Right kidney (tissue), 1 donor: ENCODE measurements around the gene RPS23.
A peak's percentile ranks its signal among the peaks of the same experiment; 100 is the strongest.
"Not testable (repeated sequence)": the region's sequence is repeated elsewhere in the genome, so short reads cannot be mapped to it uniquely, and the experiment has no call there.

Source experiments
- DNase-seq: peaks from one replicate; pipeline ENCODE4 v3.0.0-alpha.2; 2016

RPS23 gene

DNA sequence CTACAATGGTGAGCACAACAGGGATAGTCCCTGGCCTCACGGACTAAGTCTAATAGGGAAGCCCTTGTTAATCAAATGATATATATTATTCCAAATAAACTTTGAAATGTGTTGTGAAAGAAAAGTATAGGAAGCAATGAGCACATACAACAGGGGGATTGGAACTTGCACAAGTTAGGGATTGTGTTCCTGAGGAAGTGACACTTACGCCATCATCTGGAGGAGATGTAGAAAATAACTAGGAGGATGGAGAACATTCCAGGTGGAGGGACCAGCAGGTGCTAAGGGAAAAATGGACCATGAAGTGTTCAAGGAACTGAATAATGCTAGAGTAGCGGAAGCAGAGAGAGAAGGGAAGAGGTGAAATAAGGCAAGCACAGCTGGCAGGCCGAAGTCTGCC is 18.8 kb upstream of the RPS23 start:
- no peak for DNase-seq

DNA sequence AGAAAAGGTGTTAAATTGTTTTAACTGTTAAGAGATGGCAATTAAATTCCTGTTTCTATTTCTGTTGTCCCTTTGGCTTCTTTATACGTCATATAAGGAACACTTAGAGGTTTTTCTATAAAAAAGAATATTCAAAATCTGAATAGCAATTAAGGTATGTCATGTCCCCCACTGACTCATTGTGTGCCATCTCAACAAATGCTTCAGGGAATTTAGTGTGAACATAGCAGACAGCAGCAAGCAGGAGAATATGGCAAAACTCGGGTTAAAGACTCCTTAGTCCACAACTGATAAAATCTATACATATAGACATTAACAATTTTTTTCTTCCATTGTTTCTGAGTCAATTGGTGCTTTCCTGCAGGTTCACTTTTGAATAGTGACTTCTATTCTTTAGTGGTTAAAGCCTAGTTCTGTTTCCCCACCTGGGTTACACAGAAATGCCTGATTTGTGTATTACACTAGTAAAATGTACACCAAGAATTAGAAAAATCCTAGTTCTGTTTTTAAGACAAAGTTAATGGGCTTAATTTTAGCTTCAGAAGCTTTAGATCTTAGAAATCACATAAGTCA is 17.9 kb upstream of the RPS23 start:
- no peak for DNase-seq

DNA sequence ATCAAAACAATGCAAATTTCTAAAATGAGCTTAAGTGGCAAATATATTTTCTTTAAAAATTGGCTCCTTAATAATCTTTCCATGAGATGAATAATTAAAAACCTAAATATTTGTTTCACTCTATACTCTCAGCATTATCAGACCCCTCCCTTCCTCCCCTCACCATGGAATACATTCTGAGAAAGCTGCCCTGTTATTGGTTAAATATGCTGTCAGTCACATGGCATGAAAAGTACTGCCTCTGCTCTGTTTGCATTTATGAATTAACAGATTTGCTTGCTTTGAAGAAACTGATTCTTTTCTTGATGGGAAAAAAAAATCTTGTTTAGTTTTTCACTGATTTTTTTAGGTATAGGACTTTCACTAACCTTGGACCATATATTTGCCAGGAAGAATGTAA is 17.0 kb upstream of the RPS23 start:
- no peak for DNase-seq

DNA sequence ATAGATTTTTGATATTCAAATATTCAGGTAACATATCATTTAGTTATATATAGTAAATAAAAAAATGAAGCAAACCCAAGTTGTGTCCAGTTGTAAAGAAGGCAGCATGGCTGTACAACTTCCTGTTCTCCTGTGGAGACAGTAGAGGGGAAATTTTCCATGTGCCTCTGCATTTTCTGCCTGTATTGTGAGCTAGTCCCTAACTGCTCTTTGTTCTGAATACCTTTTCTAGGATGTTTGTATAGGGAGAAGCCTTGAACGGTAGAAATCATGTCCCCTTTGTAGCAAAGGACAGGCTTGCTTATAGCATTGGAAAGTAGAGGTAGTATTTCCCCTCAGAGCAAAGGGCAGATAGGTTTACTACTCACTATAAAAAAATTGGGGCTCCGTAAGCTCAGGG is 13.3 kb upstream of the RPS23 start:
- DNase-seq, result no peak

DNA sequence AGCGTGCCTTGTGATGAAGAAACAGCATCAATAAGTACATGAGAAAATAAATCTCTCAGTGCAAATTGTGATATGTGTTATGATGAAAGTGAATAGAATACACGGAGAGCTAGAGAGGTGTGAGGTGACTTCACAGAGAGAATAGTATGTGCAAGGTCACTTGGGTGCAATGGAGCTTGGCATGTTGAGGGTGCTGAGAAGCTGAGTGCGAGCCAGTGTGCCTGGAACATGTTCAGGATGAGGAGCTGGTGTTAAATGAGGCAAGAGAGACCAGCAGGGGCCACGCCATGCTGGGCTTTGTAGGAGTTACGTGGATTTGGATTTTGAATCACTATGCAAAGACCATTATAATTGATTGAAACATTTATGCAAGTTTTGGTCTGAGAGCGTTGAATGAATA is 12.8 kb upstream of the RPS23 start:
- no peak for DNase-seq

DNA sequence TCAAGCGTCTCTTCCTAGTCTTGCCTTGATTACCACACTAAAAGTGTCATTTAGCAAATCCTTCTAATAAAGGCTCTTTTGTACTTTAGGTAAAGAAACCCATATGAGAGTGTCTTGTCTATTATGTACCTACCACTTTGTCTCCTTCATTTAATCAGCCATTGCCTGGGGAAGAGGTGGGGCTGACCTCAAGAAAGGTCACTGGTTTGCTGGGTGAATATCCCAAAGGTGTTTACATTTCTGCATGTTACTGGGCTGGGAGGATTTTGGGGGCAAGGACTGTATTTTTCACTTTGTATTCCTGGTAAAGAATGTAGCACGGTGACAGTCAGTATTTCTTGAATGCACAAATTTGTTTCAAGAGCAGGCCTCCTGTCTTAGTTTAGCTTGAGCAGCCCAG is 11.9 kb upstream of the RPS23 start:
- DNase-seq, result no peak

DNA sequence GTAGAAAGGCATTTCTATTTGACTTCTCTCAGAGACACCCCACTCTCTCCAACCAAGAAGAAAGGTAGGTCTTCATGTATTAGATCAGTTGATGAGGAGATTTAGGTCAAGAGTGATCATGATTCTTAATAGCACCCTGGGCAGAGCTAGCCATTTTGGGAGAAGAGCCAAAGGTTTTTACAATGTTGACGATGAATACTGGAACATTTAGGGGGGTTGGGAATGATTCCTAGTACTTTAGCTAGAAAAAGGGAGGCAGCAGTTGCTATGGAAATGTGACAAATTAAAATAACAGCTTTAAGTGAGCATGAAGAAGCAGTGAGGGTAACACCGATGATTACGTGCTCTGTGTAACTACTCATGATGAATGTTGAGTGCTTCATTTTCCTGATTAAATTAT is 9.5 kb upstream of the RPS23 start:
- no peak for DNase-seq

DNA sequence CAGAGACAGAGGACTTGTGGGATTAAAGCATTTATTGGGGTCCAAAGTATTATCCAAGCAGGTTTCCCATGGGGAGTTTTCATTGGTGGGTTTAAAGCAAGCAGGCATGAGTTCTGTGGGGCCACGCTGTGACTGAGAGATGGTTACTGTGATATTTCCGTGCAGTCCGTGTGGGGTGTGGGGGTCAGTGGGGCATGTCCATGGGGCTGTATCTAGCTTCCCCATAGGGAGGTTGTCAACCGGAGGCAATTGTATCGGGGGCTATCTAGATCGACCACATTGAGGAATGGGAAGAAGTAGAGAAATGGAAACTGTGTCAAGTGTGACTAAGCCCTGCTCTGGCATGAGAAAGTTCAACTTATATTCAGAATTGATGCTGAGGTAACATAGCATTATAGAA is 7.1 kb upstream of the RPS23 start:
- no peak for DNase-seq

DNA sequence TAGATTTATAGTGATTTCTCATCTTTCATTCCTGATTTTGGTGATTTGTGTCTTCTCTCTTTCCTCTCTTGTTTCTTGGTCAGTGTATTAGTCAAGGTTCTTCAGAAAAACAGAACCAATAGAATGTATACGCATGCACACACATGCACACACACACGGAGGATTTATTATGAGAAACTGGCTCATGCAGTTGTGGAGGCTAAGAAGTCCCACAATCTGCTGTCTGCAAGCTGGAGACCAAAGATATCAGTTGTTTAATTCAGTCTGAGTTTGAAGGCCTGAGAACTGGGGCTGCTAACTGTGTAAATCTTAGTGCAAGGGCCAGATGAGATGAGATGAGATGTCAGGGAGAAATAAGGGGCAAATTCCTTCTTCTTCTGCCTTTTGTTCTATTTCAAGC is 5.7 kb upstream of the RPS23 start:
- no peak for DNase-seq

DNA sequence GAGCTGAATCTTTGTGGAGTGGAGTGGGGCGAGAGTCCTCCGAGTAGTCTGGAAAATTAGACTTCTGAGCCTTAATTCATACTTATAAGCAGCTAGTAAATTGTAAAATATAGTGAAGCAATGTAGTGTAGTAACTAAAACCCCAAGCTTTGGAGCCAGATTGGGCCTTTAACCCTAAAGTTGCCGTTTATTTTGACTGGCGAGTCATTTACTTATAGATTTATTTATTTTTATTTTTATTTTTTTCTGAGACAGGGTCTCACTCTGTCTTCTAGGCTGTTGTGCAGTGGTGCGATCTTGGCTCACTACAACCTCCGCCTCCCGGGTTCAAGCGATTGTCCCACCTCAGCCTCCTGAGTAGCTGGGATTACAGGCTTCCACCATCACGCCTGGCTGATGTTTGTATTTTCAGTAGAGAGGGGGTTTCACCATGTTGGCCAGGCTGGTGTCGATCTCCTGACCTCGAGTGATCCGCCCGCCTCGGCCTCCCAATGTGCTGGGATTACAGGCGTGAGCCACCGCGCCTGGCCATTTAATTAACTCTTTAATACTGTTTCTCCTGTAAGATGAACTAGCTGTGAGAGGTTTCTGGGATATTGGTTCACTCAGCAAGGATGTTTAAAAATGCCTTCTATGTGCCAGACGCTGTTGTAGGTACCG is 687 bp upstream of the RPS23 start:
- DNase-seq, result peak; percentile 12

DNA sequence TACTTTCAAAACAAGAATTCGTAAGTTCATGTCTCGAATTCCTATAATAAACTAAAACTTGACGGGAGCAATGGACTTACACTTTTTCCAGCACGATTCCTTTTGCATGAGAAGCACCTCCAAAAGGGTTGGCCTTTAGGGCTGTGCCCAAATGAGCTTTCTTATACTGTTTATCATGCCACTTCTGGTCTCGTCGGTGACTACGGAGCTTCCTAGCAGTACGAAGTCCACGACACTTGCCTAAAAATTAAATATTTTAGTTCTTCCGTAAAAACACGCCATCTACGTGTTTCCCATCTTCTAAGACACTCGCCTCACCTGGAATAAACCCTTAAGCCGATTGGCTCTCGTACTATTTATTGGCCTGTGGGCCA is 554 bp downstream of the RPS23 start:
- DNase-seq, result no peak

DNA sequence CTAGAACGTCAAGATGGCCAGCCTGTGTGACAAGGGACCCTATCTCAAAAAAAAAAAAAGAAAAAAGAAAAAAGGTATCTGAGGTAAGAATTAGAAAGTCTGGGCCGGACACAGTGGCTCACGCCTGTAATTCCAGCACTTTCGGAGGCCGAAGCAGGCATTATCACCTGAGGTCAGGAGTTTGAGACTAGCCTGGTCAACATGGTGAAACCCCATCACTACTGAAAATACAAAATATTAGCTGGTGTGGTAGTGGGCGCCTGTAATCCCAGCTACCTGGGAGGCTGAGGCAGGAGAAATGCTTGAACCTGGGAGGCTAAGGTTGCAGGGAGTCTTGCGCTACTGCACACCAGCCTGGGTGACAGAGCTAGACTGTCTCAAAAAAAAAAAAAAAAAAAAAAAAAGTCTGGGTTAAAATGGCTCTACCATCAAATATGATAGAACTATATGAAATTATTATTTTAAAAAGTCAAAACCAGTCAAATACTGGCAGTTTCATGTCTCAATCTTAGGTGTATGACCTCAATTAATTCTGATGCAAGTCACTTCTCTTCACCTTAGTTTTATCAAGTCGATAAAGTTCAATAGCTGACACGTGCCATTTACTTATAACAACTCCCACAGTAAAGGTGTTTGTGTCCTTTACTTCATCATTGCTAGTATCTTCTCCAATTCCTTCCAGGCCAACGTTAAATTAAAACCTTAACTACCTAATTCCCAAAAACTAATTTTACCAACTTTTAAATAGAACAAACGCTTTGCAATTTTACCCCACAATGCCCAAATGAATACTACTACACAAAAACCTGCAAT is 1.1 kb downstream of the RPS23 start:
- DNase-seq, result no peak

DNA sequence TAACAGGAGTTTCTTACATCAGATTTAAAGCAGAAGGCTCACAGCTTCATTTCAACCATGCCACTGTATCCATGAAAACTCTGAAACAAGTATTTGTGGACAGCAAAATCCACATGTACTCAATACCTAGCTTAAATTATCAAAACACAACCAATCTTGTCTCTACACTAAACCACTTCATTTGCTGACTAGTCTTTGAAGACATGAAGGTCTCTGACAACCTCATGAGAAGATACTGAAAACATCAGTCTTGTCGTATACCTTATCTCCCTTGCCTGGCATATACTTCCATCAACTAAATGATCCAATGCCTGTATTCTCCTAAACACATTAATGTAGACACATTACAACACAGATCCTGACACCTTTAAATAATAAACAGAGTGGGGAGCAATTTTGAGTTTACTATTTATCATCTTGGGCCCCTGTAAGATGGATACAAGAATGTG is 2.9 kb downstream of the RPS23 start:
- no peak for DNase-seq

DNA sequence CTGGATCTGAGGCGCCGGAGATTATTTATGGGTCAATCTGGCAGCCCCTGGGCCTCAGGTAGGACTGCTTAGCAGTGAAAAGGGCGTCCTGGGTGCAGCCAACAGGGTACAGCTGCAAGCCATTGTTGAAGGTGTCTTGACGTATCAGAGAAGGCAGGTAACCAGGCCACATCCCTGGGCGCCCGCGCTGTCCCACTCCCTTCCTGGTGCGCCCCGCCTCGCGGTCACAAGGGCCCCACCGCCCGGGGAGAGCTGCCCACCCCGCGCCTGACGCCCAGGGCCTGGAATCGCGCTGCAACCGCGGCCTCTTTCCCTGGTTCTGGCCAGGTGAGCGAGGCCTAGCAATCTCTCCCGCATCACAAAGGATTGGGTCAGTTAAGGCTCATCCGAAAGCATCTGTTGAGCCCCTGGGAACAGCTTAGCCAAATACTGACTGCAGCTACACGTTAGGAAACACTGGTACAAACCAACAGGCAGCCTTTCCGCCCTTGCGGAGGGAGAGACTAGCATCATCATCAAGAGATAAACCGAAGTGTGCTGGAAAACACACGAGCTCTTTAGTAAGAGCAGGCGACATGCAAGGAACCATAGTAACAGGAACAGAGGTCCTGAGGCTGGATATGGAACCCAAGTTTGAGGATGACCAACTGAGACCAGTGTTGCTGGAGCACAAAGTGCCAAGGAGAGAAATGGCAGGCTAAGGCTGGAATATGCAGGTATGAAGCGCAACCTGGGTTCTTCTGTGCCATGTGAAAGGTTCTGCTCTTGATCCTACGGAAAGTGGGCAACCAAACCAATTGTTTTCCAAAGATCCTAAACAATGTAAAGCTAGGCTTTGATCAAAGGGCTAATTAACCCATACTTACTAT is 3.6 kb downstream of the RPS23 start:
- DNase-seq, result peak; percentile 10

DNA sequence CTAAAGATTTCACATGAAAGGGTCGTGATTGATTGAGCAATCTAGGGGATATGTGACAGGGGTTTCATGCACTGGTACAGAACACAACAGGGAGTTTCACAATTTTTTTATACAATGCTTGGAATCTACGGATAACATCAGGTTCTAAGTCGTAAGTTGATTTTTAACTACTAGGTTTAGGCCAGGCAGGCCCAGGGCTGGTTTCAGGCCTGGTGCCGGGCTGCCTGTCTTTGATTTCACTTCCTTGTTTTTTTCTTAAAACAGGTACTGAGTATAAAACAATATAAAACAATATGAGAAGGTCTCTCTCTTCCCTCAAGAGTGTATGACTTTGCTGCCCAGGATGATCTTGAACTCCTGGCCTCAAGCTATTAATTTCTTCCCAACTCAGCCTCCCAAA is 4.7 kb downstream of the RPS23 start:
- not testable (repeated sequence) for DNase-seq

DNA sequence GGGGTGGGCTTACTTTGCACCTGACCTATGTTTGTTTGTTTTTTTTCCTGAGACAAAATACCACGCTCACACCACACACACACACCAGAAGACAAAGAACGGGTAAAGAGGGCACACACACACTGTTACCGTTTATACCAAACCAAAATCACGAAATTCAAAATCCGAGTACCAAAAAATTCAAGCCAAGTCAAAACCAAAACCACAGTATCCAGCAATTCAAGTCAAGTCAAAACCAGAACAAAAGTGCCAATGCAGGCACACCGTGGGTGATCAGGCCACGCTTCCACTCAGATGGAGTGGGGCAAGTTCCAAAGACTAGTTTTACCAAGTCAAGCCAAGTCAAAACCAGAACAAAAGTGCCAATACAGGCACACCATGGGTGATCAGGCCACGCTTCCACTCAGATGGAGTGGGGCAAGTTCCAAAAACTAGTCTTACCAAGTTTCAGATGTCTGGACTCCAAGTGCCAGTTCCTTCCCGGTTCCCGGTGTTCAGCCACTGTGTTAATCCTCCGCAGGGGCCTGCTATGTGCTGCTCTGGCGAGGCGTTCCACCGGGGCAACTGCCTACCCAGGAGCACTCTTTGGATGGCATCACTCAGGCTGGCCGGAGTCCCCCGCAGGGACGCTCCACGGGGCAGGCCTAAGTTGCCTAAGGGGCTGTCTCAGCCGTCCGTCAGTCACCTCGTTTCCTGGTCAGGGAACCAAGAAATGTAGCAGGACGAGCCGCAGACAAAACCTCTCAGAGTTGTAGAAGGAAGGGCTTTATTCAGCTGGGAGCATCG is 5.4 kb downstream of the RPS23 start:
- DNase-seq, result not testable (repeated sequence)

DNA sequence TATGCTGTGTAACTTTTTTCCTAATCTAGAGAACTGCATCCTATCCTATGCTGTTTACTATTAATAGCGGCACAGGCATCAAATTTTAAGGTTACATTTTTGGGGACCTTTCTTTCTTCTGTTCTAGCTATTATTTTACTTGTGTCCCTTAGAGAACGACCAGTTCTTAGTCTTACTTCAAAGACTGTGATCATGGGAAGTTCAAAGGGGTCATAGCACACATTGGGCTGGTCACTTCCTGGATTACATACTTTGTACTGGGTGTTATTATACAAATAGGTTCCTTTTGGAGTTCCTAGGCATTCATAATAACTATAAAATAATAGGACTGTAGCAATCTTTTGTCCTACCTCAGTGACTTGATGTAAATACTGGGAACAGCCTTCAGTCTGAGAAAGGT is 8.8 kb downstream of the RPS23 start:
- not testable (repeated sequence) for DNase-seq

DNA sequence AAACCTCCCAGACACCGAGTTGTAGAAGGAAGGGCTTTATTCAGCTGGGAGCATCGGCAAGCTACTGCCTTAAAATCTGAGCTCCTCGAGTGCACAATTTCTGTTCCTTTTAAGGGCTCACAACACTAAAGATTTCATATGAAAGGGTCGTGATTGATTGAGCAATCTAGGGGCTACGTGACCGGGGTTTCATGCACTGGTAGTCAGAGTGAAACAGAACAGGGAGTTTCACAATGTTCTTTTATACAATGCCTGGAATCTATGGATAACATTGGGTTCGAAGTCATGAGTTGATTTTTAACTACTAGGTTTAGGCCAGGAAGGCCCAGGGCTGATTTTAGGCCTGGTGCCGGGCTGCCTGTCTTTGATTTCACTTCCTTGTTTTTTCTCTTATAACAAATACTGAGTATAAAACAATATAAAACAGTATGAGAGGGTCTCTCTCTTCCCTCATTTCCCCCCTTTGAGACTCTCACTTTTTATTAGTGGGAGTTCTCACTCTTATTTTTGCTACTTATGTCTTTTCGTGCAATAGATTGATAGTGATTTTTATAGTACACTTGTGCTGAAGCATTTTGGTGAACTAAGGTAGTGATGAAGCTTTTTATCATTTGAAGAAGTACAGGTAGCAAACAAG is 10.7 kb downstream of the RPS23 start:
- DNase-seq, result not testable (repeated sequence)

DNA sequence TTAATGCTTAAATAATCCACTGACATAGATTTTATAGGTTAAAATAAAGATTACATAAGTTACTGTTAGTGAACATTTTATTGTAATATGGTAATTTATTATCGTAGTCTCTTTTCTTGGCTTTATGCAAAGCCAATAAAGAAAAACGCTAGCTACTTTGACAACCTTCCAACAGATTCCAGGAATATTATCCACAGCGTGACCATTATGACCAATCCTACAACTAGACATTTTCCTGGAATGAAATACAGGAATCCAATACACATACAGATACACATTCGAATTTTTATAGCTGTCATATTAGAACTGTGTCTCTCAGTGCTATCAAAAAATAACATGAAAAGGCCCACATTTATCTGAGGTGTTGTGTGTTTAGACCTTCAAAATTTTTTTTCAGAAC is 13.1 kb downstream of the RPS23 start:
- no peak for DNase-seq

DNA sequence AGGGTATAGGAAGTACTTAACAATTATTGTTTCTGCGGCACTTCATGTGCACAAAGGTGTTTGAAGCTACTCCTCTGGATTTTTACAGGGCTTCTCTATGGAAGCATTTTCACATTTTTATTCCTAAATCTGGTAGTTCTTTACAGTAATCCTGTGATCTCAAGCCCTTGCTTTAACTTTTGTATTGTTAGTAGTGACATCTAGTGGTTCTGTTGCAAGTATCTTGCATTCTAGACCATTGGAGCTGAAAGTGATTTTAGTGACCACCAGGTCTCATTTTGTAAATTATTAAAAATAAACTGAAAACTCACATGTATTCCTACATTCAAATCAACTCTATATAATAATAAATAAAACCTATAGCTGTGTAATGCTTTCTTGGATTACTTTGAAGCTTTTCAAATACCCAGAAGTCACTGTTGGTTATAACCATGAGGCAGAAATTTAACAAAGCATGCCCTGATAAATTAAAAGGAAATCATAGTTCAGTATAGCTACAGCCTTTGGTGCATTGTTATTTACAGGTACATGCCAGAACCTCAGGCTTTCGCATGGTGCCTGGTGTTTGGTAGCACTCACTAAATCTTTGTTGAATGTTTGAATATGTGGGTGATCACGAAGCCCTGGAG is 18.9 kb downstream of the RPS23 start:
- DNase-seq, result peak; percentile 7

DNA sequence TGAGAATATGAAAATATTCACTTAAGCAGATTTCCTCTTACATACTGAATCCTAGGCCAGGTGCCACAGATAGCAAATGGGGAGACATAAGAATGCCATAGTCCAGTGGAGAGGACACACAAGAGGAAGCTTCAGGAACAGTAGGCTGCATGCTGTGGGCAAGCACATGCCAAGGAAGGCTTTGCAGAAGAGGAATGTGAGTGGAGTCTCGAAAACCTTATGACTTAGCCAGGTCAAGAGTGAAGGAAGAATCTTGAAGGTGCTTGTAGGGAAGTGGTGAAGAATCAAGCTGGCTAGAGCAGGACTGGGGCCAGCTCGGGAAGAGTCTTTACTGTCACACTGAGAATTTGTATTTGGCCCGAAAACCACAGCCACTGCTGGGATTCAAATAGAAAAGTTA is 20.4 kb downstream of the RPS23 start:
- no peak for DNase-seq
